GM21447 (cell line): ENCODE measurements around the gene ZNF385D.
"Not testable (repeated sequence)": the region's sequence is repeated elsewhere in the genome, so short reads cannot be mapped to it uniquely, and the experiment has no call there.

ENCODE experiments used
- ATAC-seq: cut with Tn5 transposase; IDR thresholded peaks from one replicate; pipeline ENCODE4 v1.9.1; 2021; ENCODE audit not compliant: unreplicated experiment

The ZNF385D gene

GRCh38 chr3:21524133-21524532 is 226.9 kb downstream of the ZNF385D start:
- ATAC-seq = no peak

GRCh38 chr3:21520106-21520963 is 230.7 kb downstream of the ZNF385D start:
- no peak for ATAC-seq

GRCh38 chr3:21517184-21517583 is 233.8 kb downstream of the ZNF385D start:
- ATAC-seq = no peak

- ATAC-seq = no peak
These were observed 235.6 kb downstream of the ZNF385D start for GRCh38 chr3:21515417-21515816.

GRCh38 chr3:21509731-21510470 is 241.1 kb downstream of the ZNF385D start:
- ATAC-seq = no peak

GRCh38 chr3:21508246-21508645 is 242.8 kb downstream of the ZNF385D start:
- ATAC-seq = no peak

GRCh38 chr3:21505711-21506460 is 245.1 kb downstream of the ZNF385D start:
- no peak for ATAC-seq

- no peak for ATAC-seq
These were observed 248.4 kb downstream of the ZNF385D start for GRCh38 chr3:21502656-21503055.

GRCh38 chr3:21500834-21501233 is 250.2 kb downstream of the ZNF385D start:
- no peak for ATAC-seq

GRCh38 chr3:21490671-21491070 is 260.3 kb downstream of the ZNF385D start:
- not testable (repeated sequence) for ATAC-seq

GRCh38 chr3:21487520-21487919 is 263.5 kb downstream of the ZNF385D start:
- ATAC-seq = no peak

GRCh38 chr3:21486024-21486935 is 264.7 kb downstream of the ZNF385D start:
- ATAC-seq = not testable (repeated sequence)

- ATAC-seq = no peak
These were observed 266.2 kb downstream of the ZNF385D start for GRCh38 chr3:21484828-21485144.

- ATAC-seq = no peak
These were observed 266.8 kb downstream of the ZNF385D start for GRCh38 chr3:21484057-21484827.

- ATAC-seq = no peak
These were observed 269.0 kb downstream of the ZNF385D start for GRCh38 chr3:21481991-21482390.

- ATAC-seq = no peak
These were observed 273.3 kb downstream of the ZNF385D start for GRCh38 chr3:21477541-21478288.

- no peak for ATAC-seq
These were observed 284.5 kb downstream of the ZNF385D start for GRCh38 chr3:21466476-21466875.

GRCh38 chr3:21464746-21465145 is 286.3 kb downstream of the ZNF385D start:
- no peak for ATAC-seq

GRCh38 chr3:21463319-21463718 is 287.7 kb downstream of the ZNF385D start:
- no peak for ATAC-seq
